ENCODE data around the gene PRTN3. TPM values are rescaled to one million over a fixed set of nuclear protein-coding genes. Genes with fewer than 3 reads are reported as not detected.

PRTN3 gene, protein sequence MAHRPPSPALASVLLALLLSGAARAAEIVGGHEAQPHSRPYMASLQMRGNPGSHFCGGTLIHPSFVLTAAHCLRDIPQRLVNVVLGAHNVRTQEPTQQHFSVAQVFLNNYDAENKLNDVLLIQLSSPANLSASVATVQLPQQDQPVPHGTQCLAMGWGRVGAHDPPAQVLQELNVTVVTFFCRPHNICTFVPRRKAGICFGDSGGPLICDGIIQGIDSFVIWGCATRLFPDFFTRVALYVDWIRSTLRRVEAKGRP
- total RNA-seq (2014; rRNA removed; shearing (Covaris generic); ENCODE audit: low replicate concordance), result not detected in 2 replicates

DNA sequence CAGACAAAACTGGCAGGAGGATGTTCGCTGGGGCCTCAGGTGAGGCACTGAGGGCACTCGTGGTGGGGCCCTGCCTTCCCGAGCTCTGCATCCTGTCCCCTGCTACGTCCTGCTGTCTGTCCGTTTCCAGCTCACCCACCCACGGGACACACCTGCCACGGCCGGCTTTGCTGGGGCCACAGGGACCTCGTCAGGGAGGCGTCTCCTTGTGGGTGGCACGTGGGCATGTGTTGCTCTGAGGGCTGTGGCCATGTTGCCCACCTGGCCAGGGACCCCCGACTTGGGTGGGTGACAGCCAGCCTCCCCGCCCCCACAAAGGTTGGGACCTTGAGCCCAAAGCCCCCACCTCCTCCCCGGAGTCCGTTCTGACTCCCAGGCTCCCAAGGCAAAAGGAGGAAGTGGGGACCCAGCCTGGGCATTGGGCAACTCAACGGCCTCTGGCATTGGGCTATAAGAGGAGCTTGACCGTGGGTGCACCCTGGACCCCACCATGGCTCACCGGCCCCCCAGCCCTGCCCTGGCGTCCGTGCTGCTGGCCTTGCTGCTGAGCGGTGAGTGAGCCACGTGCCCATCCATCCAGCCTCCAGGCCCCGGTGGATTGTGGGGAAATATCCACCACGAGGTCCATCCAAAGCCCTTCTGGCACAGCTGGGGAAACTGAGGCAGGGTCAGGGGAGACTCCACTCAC lies at the start of gene PRTN3:
Gene PRTN3 (plus strand): TSS at position 481 of the 688 bp plus-strand sequence. CDS start 10 bp downstream, at position 491.
- no peak for DNase-seq
- H3K4me3 ChIP-seq, result no peak within 1 kb of the TSS
- no peaks in the 10 kb centered on the region for H3K9me3 ChIP-seq
- no peaks in the 10 kb centered on the region for H3K36me3 ChIP-seq
- peaks cover 8% of the 10 kb centered on the region for H3K27me3 ChIP-seq

DNA sequence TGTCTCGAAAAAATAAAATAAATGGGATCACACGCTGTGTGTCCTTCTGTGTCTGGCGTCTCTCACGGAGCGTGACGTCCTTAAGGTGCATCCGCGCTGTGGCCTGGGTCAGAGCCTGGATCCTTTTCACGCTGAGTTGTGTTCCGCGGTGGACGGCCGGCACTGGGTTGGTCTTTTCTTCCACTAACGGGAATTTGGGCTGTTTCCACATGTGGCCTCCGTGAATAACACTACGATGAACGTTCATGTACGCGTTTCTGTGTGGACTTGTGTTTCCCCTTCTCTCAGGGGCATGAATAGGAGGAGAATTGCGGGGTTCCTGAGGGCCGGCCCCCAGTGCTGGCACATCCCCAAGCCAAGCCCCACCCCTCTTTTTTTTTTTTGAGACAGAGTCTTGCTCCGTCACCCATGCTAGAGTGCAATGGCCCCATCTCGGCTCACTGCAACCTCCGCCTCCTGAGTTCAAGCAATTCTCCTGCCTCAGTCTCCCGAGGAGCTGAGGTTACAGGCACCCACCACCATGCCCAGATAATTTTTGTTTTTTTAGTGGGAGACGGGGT lies 49.7 kb upstream of the PRTN3 start:
- H3K9me3 ChIP-seq, result no peaks in the 10 kb centered on the region
- H3K4me3 ChIP-seq, result no peak overlapping the region
- H3K36me3 ChIP-seq, result no peaks in the 10 kb centered on the region
- no peak for DNase-seq
- H3K27me3 ChIP-seq, result no peaks in the 10 kb centered on the region

DNA sequence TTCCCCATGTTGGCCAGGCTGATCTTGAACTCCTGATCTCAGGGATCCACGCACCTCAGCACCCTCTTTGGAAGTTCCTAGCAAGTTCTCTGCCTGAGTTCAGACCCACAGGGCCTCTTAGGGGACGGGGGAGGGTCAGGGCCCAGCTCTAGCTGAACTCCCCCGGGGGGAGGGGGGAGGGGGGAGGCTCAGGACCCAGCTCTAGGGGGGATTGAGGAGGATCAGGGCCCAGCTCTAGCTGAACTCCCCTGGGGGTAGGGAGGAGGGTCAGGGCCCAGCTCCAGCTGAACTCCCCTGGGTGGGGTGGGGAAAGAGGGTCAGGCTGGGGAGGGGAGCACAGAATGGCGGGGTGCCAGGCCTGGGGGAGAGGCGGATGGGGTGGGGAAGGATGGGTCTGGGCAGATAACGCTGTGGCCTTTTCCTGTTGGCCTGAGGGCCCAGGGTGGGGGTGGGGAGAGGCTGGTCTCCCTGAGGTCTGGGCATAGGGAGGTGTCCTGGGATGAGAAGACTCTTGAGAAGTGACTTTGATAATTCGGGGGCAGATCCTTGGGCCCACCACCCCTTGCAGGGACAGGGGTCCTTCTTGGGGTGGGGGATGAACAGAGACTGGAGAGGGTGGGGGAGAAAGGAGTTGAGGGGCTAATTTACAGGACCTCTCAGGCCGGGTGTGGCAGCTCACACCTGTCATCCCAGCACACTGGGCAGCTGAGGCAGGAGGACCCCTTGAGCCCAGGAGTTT lies 49.1 kb upstream of the PRTN3 start:
- Histone ChIP-seq H3K4me3 (no peak overlapping the region), H3K27me3 (no peaks in the 10 kb centered on the region), H3K36me3 (no peaks in the 10 kb centered on the region), H3K9me3 (no peaks in the 10 kb centered on the region)
- DNase-seq, result no peak

DNA sequence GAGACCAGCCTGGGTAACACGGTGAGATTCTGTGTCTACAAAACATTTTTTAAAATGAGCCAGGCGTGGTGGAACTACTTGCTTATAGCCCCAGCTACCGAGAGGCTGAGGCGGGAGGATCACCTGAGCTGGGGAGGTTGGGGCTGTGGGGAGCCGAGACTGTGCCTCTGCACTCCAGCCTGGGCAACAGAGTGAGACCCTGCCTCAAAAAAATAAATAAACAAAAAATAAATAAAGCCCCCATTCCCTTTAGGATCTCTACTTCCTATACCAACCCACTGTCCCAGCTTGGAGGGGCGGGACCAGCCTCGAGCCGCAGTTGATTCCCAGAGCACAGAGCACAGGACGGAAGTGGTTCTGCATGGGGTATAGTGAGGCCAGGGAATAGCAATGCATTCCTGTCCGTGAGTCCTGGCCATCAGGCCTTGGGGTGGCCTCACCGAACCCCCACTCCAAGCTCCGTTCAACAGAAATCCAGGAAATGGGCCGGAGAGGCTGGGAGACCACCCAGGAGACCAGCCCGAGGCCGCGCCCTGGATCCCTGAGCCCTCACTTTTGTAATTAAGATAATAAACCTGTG lies 48.4 kb upstream of the PRTN3 start:
- no peaks in the 10 kb centered on the region for H3K9me3 ChIP-seq
- no peaks in the 10 kb centered on the region for H3K36me3 ChIP-seq
- H3K27me3 ChIP-seq, result no peaks in the 10 kb centered on the region
- DNase-seq, result no peak
- H3K4me3 ChIP-seq, result no peak overlapping the region

DNA sequence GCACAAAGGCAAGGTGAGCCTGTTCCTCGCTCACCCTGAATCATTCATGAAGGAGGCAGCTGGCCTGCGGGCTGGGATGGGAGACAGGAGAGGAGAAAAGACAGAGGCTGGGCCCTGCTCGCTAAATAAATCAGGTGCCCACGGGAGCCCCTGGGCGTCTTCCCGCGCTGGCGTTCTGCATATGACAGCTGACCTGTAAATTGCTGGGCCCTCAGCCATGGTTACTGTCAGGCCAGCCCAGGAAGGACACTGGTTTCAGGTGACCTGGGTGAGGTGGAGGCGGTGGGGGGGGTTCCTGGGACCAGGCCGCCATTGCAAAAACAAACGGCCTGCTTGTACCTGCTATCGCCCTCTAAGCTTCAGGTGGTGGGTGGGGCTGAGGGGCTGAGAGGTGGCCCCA lies 47.0 kb upstream of the PRTN3 start:
- H3K27me3 ChIP-seq, result no peaks in the 10 kb centered on the region
- peaks cover 8% of the 10 kb centered on the region for H3K36me3 ChIP-seq
- H3K9me3 ChIP-seq, result no peaks in the 10 kb centered on the region
- no peak overlapping the region for H3K4me3 ChIP-seq
- no peak for DNase-seq

DNA sequence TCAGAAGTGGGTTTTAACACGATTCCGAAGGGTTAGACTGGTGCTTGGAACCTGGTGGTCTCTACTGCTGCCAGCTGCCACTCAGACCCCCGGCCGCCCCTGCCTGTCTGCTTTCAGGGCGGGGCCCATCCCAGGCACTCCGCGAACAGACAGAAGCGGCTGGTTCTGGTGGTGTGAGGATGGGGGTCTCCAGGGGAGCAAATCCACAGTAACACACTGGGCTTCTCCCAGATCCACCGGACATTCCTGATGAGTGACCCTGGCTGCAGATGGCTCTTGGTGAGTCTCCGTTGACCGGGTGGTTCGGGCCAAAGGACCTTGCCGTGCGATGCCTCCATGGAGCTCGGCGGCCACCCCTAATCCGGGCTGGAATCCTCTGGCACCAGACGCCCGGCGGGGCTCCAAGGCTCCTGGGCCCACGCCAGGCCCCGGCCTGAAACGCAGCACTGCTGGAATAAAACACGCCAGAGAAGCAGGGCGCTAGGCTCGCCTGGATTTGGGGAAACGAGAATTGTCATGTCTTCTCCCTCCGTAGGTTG lies 45.7 kb upstream of the PRTN3 start:
- no peak overlapping the region for H3K4me3 ChIP-seq
- H3K27me3 ChIP-seq, result no peaks in the 10 kb centered on the region
- no peaks in the 10 kb centered on the region for H3K9me3 ChIP-seq
- no peak for DNase-seq
- peaks cover 22% of the 10 kb centered on the region for H3K36me3 ChIP-seq

DNA sequence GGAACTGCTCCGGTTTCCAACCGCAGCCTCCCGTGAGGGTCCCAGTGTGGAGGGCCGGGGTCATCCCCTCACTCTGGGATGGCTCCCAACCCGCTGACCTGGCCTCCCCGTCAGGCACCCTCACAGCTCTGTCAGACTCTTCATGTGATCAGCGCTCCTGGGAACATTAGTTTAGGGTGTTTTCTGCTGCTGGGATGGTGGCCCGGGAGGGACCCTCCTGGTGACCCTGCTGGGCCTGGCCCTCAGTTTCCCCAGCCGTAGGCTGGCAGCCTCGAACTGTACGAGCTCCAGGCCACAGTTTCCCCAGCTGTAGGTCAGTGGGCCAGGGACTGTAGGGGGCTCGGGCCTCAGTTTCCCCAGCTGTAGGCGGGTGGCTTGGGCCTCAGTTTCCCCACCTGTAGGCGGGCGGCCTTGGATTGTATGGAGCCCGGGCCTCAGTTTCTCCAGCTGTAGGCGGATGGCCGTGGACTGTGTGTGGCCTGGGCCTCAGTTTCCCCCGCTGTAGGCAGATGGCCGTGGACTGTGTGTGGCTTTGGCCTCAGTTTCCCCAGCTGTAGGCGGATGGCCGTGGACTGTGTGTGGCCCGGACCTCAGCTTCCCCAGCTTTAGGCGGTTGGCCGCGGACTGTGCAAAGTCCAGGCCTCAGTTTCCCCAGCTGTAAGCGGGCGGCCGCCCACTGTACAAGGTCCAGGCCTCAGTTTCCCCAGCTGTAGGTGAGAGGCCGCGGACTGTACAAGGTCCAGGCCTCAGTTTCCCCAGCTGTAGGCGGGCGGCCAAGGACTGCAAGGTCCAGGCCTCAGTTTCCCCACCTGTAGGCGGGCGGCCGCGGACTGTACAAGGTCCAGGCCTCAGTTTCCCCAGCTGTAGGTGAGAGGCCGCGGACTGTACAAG lies 44.9 kb upstream of the PRTN3 start:
- H3K36me3 ChIP-seq, result peaks cover 28% of the 10 kb centered on the region
- H3K9me3 ChIP-seq, result no peaks in the 10 kb centered on the region
- peak overlapping the region; percentile 58 for H3K4me3 ChIP-seq
- DNase-seq, result no peak
- no peaks in the 10 kb centered on the region for H3K27me3 ChIP-seq

DNA sequence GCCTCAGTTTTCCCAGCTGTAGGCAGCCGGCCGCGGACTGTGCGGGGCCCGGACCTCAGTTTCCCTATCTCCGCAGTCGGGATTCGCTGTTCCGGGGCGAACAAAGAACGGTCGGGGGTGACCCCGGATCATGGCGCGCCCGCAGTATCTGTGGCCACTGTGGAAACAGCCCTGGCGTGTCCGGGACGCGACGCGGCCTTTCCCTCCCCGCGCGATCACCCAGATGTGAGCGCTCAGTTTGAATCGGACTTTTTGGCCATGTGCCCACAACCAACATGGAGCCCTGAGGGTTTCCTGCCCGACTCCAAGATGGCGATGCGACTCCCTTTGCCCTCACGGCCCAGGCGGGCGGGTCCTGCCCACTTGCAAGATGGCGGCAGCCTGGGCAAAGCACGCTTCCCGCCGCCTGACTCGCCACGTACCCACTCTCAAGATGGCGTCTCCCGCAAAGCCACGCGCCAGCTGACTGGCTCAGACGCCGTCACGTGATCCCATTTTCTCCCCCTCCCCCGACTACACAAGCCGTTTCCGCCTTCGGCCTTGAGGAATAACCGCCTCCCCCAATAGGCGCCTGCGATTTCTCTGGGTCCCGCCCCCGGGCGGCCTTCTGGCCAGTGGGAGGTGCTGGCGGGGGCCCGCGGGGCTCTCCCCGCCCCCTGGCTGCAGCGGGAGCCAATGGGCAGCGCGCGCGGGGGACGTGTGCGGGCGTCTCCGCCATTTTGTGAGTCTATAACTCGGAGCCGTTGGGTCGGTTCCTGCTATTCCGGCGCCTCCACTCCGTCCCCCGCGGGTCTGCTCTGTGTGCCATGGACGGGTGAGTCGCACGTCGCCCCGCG lies 43.9 kb upstream of the PRTN3 start, which contains the start of gene PTBP1:
Gene PTBP1 (plus strand): TSS at position 761 of the 836 bp plus-strand sequence. CDS start 46 bp downstream, at position 807.
- peak; percentile 98 for DNase-seq
- Histone ChIP-seq H3K9me3 (no peaks in the 10 kb centered on the region), H3K4me3 (peak within 1 kb of the TSS; percentile 80), H3K36me3 (peaks cover 37% of the 10 kb centered on the region), H3K27me3 (no peaks in the 10 kb centered on the region)

DNA sequence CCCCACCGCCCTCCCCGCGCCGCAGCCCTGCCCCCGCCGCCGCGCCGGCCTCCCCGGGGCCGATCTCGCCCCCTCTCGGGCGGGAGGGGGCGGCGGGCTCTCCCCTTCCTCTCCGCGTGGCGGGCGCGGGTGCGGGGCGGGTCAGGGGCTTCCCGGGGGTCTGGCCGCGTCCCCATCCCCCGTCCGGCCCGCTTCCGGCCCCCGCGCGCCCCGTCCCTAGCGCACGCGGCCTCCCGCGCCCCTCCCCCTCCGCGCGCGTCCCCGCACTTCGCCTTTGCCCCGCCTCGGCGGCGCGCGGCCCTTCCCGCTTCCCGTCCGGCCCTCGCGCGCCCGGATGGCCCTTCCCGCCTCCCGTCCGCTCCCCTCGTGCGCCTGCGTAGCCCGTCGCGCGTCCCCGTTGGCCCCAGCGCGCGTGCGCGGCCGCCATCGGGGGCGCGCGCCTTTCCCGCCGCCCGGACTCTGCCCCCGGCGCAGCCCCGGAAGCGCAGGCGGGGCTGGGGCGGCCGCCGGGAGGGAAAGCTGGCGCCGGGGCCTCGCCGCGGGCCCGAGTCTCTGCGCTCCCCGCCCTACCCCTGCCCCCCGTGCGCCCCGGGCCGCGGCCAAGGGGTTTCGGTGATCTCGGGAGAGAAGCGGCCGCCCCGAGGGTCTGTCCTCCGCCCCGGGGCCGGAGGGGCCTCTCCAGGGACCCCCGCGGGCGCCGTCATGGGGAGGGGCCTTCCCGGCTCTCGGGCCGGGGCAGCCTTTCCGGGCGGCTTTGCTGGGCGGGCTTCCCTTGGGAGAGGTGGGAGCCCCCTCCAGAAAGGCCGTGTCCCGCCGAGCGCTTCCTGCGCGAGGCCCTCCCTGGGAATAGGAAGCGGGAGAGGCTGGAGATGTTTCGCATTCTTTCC lies 43.0 kb upstream of the PRTN3 start:
- H3K36me3 ChIP-seq, result peaks cover 42% of the 10 kb centered on the region
- H3K27me3 ChIP-seq, result no peaks in the 10 kb centered on the region
- DNase-seq, result peak; percentile 86
- H3K9me3 ChIP-seq, result no peaks in the 10 kb centered on the region
- H3K4me3 ChIP-seq, result peak overlapping the region; percentile 80

DNA sequence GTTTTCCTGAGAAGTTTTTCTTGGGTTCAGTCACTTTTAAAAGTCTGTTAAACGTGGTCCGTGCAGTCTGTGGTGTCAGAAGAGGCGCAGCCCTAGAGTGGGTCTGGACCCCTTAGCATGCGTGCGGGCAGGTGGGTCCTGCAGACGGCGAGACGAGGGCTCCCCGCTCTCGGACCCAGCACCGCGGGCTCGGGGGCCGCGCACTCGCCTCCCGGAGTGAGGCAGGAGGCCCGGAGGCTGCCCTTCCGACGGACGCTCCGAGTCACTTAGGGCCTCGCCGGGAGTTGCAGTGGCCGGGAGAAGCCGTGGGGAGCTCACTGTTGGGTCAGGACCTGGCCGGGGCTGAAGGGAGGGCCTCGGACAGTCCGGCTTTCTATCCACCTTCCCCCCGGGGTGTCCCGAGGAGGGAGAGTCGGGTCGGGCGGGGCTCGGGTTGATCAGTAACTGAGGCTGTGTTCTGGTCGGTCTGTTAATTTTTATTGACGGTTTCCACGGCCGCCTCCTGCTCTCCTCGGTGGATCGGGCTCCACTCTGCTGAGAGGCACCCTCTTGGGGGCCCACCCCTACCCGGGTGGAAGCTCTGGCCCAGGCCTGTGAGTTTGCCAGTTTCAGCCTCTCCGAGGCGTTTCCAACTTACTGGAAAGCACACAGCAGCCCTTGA lies 42.3 kb upstream of the PRTN3 start:
- peaks cover 45% of the 10 kb centered on the region for H3K36me3 ChIP-seq
- peak overlapping the region; percentile 80 for H3K4me3 ChIP-seq
- no peak for DNase-seq
- H3K27me3 ChIP-seq, result no peaks in the 10 kb centered on the region
- H3K9me3 ChIP-seq, result no peaks in the 10 kb centered on the region

DNA sequence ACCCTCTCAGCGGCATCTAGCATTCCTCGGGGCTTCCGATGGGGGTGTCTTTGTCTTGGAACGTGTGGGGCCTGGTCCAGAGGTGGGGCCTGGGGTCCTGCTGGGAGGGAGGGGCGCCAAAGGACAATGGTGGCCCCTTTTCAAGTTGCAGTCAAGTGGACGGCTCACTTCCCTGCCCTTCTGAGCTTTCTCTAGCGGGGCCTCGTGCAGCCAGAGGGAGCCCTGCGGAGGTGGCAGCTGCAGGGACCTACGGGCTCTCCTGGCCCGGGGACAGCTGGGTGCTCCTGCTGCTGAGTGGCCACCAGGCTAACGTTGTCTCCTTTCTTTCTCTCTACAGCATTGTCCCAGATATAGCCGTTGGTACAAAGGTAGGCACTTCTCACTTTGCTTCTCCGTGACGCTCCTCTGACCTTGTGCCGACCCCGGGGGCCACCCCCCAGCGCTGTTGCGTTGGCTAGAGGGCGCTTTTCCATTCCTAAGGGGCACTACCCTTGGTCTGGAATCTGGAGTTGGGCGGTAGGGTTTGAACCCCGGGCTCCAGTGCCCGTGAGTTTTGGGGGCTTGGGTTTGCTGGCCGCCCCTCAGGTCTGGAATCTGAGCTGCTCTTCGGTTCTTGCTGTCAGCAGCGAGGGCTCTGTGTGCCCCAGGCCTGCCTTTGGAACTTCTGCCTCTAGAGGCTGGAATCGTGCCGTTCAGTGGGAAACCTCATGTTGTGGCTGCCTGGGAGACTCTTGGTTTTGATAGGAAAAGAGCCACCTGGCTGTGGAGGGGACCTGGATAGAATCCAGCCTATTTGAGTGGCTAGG lies 41.5 kb upstream of the PRTN3 start:
- peak overlapping the region; percentile 80 for H3K4me3 ChIP-seq
- no peaks in the 10 kb centered on the region for H3K9me3 ChIP-seq
- peak; percentile 31 for DNase-seq
- no peaks in the 10 kb centered on the region for H3K27me3 ChIP-seq
- peaks cover 51% of the 10 kb centered on the region for H3K36me3 ChIP-seq

DNA sequence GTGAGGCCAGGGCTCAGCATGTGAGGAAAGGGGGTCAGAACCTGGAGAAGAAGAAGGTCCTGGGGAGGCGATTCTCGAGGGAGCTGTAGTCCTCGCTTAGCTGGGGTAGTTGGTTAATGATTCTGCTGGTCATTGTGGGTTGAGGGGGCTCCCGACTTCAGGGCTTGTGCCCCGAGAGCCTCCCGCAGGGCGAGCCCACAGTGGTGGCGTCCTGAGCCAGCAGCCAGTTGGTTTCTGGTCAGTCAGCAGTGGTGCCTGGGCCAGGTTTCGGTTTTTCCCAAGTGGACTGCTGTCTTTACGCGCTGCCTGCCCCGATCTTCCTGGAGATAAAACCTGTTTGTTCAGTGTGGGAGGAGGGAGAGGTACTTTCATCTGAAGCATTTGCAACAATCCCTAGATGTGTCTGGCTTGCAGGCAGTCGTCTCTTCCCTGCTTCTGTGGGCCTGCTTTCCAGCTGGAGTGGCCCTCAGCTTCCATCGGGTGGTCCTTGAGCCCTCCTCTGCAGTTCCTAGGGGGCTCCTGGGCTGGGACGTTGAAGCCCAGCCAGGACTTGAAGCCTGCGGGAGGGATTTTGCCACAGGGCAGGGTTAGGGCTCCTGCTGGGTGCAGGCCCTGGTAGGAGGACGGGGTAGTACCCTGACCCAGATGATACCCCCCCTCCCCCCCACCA lies 40.3 kb upstream of the PRTN3 start:
- H3K36me3 ChIP-seq, result peaks cover 60% of the 10 kb centered on the region
- DNase-seq, result no peak

More for the DNA sequence above, 40.3 kb upstream of the PRTN3 start:
- Histone ChIP-seq H3K4me3 (peak overlapping the region; percentile 80), H3K27me3 (no peaks in the 10 kb centered on the region), H3K9me3 (no peaks in the 10 kb centered on the region)

Measured in MG63 (cell line).